HG02759 (cell line): ENCODE data around the gene MARK2.

Source experiments
- ATAC-seq: cut with Tn5 transposase; IDR thresholded peaks from one replicate; pipeline ENCODE4 v1.9.1; 2021; ENCODE audit warnings: mild to moderate bottlenecking, moderate library complexity; ENCODE audit not compliant: unreplicated experiment

MARK2 gene

DNA sequence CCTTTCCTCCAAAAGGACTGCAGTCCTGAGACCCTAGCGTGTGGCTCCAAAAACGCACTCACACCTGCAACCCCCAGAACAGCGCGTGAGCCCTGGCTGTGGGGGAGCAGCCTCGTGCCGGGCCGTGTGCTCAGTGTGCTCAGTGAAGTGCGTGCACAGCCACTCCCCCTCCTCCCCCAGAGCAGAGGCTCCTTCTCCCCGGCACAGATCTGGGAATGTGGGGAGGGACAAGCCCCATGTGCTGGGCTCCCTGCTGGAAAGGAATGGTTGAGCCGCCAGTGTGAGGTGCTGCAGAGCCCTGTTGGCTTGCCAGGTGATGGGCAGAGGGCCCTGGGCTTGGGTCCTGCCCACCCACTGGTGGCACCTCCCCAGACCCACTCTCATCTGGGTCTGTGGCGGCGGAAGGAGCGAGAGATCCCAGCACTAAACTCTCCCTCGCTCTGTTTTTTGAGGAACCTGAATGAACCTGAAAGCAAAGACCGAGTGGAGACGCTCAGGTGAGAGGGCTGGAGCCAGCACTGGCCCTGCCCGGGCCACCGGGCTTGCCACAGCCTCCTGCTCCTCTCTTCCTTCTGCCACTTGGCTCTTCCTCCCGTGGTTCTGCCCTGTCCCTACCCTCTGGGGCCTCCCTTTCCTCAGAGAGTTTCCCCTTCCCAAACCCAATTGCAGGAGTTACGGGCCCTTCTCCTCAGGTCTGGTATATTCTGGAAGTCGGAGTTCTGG lies 69.1 kb downstream of the MARK2 start:
- ATAC-seq = no peak

DNA sequence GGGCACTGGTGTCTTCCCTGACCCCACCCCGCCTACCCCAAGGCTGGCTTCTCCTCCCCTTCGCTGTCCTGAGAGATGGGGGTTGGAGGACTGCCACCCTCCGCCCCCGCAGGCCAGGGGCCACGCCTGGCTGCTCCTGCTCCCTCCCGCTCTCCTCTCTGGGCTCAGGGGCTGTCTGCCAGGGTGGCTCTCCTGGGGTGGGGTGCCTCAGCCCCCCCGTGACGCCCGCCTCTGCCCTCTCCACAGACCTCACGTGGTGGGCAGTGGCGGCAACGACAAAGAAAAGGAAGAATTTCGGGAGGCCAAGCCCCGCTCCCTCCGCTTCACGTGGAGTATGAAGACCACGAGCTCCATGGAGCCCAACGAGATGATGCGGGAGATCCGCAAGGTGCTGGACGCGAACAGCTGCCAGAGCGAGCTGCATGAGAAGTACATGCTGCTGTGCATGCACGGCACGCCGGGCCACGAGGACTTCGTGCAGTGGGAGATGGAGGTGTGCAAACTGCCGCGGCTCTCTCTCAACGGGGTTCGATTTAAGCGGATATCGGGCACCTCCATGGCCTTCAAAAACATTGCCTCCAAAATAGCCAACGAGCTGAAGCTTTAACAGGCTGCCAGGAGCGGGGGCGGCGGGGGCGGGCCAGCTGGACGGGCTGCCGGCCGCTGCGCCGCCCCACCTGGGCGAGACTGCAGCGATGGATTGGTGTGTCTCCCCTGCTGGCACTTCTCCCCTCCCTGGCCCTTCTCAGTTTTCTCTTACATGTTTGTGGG lies 69.9 kb downstream of the MARK2 start:
- no peak for ATAC-seq

DNA sequence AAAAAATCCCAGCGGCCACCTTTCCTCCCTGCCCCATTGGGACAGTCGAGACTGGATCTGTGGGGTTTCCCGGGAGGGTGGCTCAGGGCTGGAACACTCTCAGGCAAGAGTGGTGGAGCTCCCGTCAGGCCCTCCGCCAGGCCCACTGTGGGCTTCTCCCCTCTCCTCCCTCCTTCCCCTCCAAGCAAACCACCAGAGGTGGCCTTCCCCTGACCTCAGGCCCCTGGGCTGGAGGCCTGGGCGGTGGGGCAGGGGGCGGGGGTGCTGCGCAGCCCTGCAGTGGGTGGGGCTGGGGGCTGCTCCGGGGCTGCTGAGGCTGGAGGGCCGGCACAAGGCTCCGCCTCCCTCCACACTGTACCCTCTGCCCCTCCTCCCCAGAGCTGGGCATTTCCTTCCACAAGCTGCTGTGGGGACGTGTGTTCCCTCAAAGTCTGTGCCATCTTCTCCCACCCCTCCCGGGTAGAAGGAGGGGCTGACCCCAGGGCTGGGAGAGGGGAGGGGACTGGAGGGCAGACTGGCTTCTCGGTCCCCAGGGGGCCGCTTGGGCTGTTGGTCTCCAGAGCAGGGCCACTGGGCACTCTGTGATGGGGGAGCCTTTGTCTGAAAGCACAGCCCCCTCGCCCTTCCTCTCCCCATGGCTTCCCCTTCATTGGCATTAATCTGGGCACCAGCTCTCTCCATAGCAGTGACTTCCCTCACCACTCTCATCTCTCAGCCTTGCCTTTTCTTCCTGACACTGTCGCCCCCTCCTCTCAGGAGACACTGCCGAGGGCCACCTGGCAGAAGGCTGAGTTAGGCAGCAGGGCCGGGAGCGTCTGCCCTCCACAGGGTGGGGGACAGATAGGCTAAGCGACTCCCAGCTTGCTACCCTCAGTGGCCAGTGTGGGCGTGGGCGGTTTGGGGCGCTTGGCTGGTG lies 70.9 kb downstream of the MARK2 start:
- ATAC-seq = no peak

- ATAC-seq = no peak
Measured at GRCh38 chr11:63910675-63911074, 71.8 kb downstream of the MARK2 start.

DNA sequence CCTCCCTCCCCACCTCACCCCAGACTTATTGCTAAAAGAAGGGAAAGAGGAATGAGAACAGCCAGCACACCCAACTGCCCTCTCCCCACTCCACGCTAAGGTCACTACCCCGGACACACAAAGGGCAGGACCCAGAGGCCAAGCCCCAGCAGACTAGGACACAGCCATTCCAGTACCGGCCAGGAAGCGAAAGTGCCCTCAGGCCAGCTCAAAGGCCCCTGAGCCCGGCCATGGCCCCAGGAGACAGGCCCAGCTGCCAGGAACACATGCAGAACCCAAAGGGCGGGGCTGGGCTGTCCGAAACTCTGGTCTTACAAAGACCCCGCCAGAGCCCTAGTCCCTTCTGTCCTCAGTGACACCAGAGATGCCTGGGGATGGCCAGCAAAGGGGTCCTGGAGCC lies 72.5 kb downstream of the MARK2 start:
- ATAC-seq = no peak

DNA sequence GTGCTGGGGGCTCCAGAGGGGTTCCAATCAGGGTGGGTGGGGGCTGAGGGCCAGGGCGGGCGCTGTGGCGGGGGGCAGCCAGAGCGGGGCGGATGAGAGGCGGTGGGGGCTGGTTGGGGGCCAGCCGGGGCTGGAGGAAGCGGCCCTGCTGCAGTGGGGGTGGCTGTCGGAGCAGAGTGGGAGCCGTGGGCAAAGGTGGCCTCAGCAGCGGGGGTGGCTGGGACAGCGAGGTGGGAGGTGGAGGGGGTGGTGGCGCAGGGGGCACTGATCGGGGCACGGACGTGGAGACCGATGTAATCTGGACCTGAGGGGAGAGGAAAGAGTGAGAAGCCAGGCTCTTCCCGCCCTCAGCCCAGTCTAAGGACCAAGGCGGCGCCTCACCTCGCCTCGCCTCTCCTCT lies 73.0 kb downstream of the MARK2 start:
- no peak for ATAC-seq

GRCh38 chr11:63912678-63913077 lies 73.8 kb downstream of the MARK2 start:
- ATAC-seq = no peak

GRCh38 chr11:63913866-63914830 lies 75.2 kb downstream of the MARK2 start:
- no peak for ATAC-seq

GRCh38 chr11:63914896-63915691 lies 76.2 kb downstream of the MARK2 start:
- ATAC-seq = no peak

DNA sequence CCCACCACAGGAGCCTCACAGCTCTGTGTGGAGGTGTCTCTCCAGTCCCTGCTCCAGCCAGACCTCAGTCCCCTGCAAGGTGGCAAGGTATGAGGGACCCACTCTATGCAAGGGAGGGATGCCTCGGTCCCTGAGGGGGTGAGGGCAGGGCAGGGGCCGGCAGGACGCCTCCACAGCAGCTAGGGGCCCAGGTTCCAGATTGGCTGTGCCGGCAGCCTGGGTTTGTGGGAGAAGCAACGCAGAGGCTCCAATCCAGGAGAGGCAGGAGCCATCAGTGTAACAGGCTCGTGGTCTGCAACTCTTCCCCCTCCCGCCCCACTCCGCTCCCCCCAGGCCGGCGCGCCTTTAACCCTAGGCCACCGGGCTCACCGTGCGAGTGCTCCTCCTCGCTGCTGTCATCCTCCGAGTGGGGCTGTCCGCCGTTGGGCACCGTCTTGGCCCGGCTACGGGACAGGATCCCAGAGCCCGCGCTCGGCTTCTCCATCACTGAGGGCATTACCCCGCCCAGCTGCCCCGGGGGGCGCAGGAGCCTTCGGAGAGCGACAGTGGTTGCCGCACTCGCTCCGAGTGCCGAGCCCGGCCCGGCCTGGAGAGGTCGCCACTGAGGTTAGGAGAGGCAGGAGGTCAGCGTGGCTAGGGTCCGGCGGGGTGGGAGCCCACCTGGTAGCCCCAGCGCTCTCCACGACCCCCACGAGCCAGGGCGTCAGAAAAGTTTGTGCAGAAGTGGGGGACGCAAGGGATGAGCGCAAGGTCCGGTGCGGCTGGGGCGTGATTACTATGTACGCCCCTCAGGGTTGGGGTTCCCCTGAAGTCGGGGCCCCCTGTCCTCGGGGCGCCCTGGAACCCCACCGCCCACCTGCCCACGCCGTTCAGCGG lies 77.3 kb downstream of the MARK2 start:
- no peak for ATAC-seq

- no peak for ATAC-seq
Measured at GRCh38 chr11:63916837-63917691, 78.2 kb downstream of the MARK2 start, which contains the start of gene RCOR2. Gene RCOR2, minus strand, starts transcription at chr11:63917164. Its CDS starts 708 bp downstream, at chr11:63916456.

DNA sequence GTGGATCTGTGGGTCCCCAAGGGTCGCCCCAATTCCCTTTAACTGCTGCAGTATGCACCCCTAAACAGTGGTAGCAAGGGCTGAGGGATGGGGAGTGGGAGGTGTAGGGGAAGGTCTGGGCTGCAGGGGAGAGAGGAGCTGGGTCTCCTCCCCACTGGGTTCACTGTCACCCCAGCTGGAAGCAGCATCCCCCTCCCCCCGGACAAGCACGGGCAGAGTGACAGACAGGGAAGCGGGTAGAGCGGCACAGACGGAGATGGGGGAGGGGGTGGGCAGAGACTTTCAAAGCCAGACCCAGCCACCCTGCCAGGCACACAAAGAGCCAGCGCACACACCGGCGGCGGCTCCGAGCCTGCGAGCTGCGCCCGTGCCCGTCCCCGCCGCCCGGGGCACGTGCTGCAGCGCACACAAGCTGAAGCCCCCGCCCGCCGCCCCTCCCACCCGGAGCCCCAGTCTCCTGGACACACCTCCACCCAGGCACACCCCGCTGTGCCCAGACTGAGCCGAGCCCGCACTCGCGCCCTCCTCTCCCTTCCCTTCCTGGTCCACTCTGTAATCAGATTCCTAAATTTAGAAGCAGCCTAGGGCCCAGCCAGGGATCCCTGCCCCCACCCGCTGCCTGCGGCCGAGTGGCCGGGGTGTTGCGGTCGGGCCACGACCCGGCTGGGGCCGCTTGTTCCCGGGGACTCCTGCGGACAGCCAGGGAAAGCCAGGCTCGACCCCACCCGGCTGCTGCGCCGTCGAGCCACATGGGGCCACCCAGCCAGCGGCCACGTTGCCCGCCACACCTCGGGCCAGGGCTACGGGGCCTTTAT lies 79.0 kb downstream of the MARK2 start:
- ATAC-seq = no peak

GRCh38 chr11:63918507-63919191 lies 79.7 kb downstream of the MARK2 start:
- ATAC-seq = no peak

- no peak for ATAC-seq
Measured at GRCh38 chr11:63919267-63920125, 80.6 kb downstream of the MARK2 start.
